Calu3 (cell line): ENCODE results near the gene CERS4. TPM values are rescaled to one million over a fixed set of nuclear protein-coding genes. Genes with fewer than 3 reads are reported as not detected.
"Not testable (repeated sequence)": the region's sequence is repeated elsewhere in the genome, so short reads cannot be mapped to it uniquely, and the experiment has no call there.

Experiments used
- BruUV-seq: library from RNA; stranded (reverse); fragments of 400-500 nt; replicated peaks from 2 replicates; lab custom pipeline; 2021; lab: Mats Ljungman, UMichigan
- CTCF ChIA-PET: fragments of 300-600 bp; sonication (Branson Sonifier 250); formaldehyde crosslinking; loops from one replicate; lab custom pipeline; 2022; ENCODE audit warnings: antibody characterized with exemption; lab: Charles Lee
- DNase-seq: peaks from one replicate; pipeline ENCODE4 v3.0.0; 2022
- H3K27ac Mint-ChIP-seq: one replicate; pipeline ENCODE4 v1.8.0; 2022; ENCODE audit warnings: mixed read lengths; ENCODE audit not compliant: unreplicated experiment
- H3K27me3 Mint-ChIP-seq: one replicate; pipeline ENCODE4 v1.8.0; 2022; ENCODE audit warnings: mixed read lengths; ENCODE audit not compliant: unreplicated experiment
- H3K36me3 Mint-ChIP-seq: one replicate; pipeline ENCODE4 v1.8.0; 2022; ENCODE audit warnings: mild to moderate bottlenecking, moderate library complexity, mixed read lengths; ENCODE audit not compliant: insufficient read depth, unreplicated experiment
- H3K4me1 Mint-ChIP-seq: one replicate; pipeline ENCODE4 v1.8.0; 2022; ENCODE audit warnings: mild to moderate bottlenecking, low read depth, mixed read lengths; ENCODE audit not compliant: unreplicated experiment
- H3K4me3 Mint-ChIP-seq: one replicate; pipeline ENCODE4 v1.8.0; 2022; ENCODE audit warnings: mild to moderate bottlenecking, low read depth, moderate library complexity, mixed read lengths; ENCODE audit not compliant: unreplicated experiment
- H3K9me3 Mint-ChIP-seq: one replicate; pipeline ENCODE4 v1.8.0; 2022; ENCODE audit warnings: low read depth, mixed read lengths; ENCODE audit not compliant: unreplicated experiment
- intact Hi-C: fragments of 100-400 bp; cut with micrococcal nuclease; formaldehyde crosslinking; loops from one replicate; pipeline ENCODE4 v1.10.0; 2022; ENCODE audit not compliant: unreplicated experiment
- total RNA-seq: library from RNA; stranded (reverse); gene quantifications from 2 replicates; pipeline ENCODE4 v1.2.3, GENCODE V29; 2022
- TF ChIP-seq, protein P1 (sequence below): fragments of 200-600 bp; IDR thresholded peaks from one replicate; pipeline ENCODE4 v1.8.0; 2022; ENCODE audit warnings: antibody characterized with exemption; ENCODE audit not compliant: unreplicated experiment

Gene CERS4
- total RNA-seq, 1 experiment from 2014 or later, result 13.4 TPM

GRCh38 chr19:8220481-8220880 lies 11.3 kb downstream of the CERS4 start:
- Mint-ChIP-seq H3K36me3 (peaks cover 7% of the 10 kb centered on the region), H3K4me1 (no peaks in the 10 kb centered on the region), H3K27ac (no peak overlapping the region), H3K27me3 (no peaks in the 10 kb centered on the region), H3K9me3 (no peaks in the 10 kb centered on the region), H3K4me3 (no peak overlapping the region)
- CTCF ChIA-PET, result interaction anchor here (0.5 to 0.7 kb wide), 2 partner anchors 11 to 22 kb away, joined by 3 to 8 read pairs; no protein-coding TSS in a partner anchor
- intact Hi-C loops, result no loop called here
- BruUV-seq, result no TSS peak
- TF ChIP-seq, protein P1, sequence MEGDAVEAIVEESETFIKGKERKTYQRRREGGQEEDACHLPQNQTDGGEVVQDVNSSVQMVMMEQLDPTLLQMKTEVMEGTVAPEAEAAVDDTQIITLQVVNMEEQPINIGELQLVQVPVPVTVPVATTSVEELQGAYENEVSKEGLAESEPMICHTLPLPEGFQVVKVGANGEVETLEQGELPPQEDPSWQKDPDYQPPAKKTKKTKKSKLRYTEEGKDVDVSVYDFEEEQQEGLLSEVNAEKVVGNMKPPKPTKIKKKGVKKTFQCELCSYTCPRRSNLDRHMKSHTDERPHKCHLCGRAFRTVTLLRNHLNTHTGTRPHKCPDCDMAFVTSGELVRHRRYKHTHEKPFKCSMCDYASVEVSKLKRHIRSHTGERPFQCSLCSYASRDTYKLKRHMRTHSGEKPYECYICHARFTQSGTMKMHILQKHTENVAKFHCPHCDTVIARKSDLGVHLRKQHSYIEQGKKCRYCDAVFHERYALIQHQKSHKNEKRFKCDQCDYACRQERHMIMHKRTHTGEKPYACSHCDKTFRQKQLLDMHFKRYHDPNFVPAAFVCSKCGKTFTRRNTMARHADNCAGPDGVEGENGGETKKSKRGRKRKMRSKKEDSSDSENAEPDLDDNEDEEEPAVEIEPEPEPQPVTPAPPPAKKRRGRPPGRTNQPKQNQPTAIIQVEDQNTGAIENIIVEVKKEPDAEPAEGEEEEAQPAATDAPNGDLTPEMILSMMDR, result no peak
- DNase-seq, result no peak

DNA sequence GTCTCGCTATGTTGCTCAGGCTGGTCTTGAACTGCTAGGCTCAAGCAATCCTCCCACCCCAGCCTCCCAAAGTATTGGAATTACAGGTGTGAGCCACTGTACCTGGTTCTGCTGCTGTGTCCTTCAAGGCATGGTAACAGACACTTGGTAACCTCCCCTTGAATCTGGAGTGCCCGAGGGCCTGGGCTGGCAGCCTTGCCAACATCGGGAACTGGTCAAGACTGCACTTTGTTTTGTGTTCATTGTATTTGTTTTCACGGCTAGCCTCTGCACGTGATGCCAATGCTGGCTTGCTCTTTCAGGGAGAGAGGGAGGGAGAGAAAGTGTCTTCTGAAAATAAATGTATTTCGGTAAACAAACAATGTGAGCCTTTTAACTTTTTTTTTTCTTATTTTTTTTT lies 12.0 kb downstream of the CERS4 start:
- no peak overlapping the region for H3K27ac Mint-ChIP-seq
- no peaks in the 10 kb centered on the region for H3K4me1 Mint-ChIP-seq
- intact Hi-C loops, result no loop called here
- H3K27me3 Mint-ChIP-seq, result no peaks in the 10 kb centered on the region
- H3K4me3 Mint-ChIP-seq, result no peak overlapping the region
- peaks cover 7% of the 10 kb centered on the region for H3K36me3 Mint-ChIP-seq
- no peaks in the 10 kb centered on the region for H3K9me3 Mint-ChIP-seq
- no peak for DNase-seq
- no TSS peak for BruUV-seq
- CTCF ChIA-PET, result no interaction called here
- TF ChIP-seq, protein P1, result no peak

GRCh38 chr19:8223442-8223841 lies 14.3 kb downstream of the CERS4 start:
- H3K27me3 Mint-ChIP-seq, H3K4me3 Mint-ChIP-seq, H3K9me3 Mint-ChIP-seq, H3K27ac Mint-ChIP-seq, H3K4me1 Mint-ChIP-seq, H3K36me3 Mint-ChIP-seq, BruUV-seq, DNase-seq, intact Hi-C loops: not testable (repeated sequence)
- CTCF ChIA-PET, result interaction anchor here (0.6 kb wide), 1 partner anchor 680 kb away, joined by 3 read pairs; no protein-coding TSS in a partner anchor

GRCh38 chr19:8224394-8225145 lies 15.4 kb downstream of the CERS4 start:
- Mint-ChIP-seq H3K4me3 (no peak overlapping the region), H3K4me1 (no peaks in the 10 kb centered on the region), H3K36me3 (peaks cover 7% of the 10 kb centered on the region), H3K27ac (peak overlapping the region; percentile 13), H3K9me3 (no peaks in the 10 kb centered on the region), H3K27me3 (no peaks in the 10 kb centered on the region)
- TF ChIP-seq, protein P1, result no peak
- intact Hi-C loops, result no loop called here
- DNase-seq, result no peak
- CTCF ChIA-PET, result no interaction called here
- no TSS peak for BruUV-seq

- intact Hi-C loops, result no loop called here
- no peaks in the 10 kb centered on the region for H3K9me3 Mint-ChIP-seq
- TF ChIP-seq, protein P1, result no peak
- BruUV-seq, result no TSS peak
- CTCF ChIA-PET, result no interaction called here
- DNase-seq, result no peak
- H3K27me3 Mint-ChIP-seq, result no peaks in the 10 kb centered on the region
- no peak overlapping the region for H3K27ac Mint-ChIP-seq
- no peaks in the 10 kb centered on the region for H3K4me1 Mint-ChIP-seq
- no peaks in the 10 kb centered on the region for H3K36me3 Mint-ChIP-seq
- no peak overlapping the region for H3K4me3 Mint-ChIP-seq
Observed at GRCh38 chr19:8231073-8231604, 22.0 kb downstream of the CERS4 start.
